GM23338 (cell line): ENCODE results near the gene REG1A. TPM values are rescaled to one million over a fixed set of nuclear protein-coding genes. Genes with fewer than 3 reads are reported as not detected.

Experiments used
- CREB1 ChIP-seq: fragments of 250-450 bp; sonication (Bioruptor Pico); IDR thresholded peaks from 2 replicates; pipeline ENCODE4 v1.5.0; 2020; ENCODE audit warnings: low read depth, mild to moderate bottlenecking, moderate library complexity
- polyA plus RNA-seq: library from polyadenylated mRNA; unstranded; fragments of >200 nt; fragmentation: Nextera tagmentation; extraction: Ambion mirVana; gene quantifications from 2 replicates; pipeline ENCODE4 v1.2.1, GENCODE V29; 2016
- total RNA-seq: library from RNA; depleted of rRNA; stranded (reverse); fragments of >200 nt; shearing (Covaris generic); gene quantifications from 2 replicates; pipeline ENCODE4 v1.2.3, GENCODE V29; 2014; rRNA removed
- TF ChIP-seq, protein P1 (sequence below): fragments of 250-450 bp; sonication (Bioruptor Pico); IDR thresholded peaks from 2 replicates; pipeline ENCODE4 v1.5.0; 2020; ENCODE audit warnings: mild to moderate bottlenecking, moderate library complexity

The REG1A gene
- total and polyA plus RNA-seq, 2 experiments from 2014 or later: not detected

DNA sequence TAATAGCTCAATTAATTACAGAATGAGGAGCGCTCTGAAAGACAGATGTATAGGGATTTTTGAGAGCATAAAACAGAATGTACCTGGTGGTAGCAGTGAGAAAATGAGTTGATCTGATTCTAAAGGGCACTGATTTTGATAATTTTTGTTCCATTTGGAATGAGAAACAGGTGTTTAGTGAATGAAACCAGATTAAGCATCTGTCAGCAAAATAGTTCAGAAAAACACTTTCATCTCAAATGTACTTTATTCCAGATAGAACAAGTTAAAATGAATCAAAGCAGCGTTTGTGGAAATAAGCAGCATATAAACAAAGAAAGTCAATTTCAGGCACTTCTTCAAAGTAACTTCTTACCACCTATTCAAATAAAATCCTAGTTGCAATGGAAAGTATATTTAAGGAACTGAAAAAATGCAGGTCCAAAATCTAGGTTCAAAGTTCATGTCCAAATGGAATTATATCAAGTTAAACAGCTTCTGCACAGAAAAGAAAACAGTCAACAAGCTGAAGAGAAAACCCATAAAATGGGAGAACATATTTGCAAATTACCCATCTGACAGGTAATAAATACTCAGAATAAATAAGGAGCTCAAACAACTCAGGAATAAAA, 51.2 kb downstream of the REG1A start (continued):
- TF ChIP-seq, protein P1, sequence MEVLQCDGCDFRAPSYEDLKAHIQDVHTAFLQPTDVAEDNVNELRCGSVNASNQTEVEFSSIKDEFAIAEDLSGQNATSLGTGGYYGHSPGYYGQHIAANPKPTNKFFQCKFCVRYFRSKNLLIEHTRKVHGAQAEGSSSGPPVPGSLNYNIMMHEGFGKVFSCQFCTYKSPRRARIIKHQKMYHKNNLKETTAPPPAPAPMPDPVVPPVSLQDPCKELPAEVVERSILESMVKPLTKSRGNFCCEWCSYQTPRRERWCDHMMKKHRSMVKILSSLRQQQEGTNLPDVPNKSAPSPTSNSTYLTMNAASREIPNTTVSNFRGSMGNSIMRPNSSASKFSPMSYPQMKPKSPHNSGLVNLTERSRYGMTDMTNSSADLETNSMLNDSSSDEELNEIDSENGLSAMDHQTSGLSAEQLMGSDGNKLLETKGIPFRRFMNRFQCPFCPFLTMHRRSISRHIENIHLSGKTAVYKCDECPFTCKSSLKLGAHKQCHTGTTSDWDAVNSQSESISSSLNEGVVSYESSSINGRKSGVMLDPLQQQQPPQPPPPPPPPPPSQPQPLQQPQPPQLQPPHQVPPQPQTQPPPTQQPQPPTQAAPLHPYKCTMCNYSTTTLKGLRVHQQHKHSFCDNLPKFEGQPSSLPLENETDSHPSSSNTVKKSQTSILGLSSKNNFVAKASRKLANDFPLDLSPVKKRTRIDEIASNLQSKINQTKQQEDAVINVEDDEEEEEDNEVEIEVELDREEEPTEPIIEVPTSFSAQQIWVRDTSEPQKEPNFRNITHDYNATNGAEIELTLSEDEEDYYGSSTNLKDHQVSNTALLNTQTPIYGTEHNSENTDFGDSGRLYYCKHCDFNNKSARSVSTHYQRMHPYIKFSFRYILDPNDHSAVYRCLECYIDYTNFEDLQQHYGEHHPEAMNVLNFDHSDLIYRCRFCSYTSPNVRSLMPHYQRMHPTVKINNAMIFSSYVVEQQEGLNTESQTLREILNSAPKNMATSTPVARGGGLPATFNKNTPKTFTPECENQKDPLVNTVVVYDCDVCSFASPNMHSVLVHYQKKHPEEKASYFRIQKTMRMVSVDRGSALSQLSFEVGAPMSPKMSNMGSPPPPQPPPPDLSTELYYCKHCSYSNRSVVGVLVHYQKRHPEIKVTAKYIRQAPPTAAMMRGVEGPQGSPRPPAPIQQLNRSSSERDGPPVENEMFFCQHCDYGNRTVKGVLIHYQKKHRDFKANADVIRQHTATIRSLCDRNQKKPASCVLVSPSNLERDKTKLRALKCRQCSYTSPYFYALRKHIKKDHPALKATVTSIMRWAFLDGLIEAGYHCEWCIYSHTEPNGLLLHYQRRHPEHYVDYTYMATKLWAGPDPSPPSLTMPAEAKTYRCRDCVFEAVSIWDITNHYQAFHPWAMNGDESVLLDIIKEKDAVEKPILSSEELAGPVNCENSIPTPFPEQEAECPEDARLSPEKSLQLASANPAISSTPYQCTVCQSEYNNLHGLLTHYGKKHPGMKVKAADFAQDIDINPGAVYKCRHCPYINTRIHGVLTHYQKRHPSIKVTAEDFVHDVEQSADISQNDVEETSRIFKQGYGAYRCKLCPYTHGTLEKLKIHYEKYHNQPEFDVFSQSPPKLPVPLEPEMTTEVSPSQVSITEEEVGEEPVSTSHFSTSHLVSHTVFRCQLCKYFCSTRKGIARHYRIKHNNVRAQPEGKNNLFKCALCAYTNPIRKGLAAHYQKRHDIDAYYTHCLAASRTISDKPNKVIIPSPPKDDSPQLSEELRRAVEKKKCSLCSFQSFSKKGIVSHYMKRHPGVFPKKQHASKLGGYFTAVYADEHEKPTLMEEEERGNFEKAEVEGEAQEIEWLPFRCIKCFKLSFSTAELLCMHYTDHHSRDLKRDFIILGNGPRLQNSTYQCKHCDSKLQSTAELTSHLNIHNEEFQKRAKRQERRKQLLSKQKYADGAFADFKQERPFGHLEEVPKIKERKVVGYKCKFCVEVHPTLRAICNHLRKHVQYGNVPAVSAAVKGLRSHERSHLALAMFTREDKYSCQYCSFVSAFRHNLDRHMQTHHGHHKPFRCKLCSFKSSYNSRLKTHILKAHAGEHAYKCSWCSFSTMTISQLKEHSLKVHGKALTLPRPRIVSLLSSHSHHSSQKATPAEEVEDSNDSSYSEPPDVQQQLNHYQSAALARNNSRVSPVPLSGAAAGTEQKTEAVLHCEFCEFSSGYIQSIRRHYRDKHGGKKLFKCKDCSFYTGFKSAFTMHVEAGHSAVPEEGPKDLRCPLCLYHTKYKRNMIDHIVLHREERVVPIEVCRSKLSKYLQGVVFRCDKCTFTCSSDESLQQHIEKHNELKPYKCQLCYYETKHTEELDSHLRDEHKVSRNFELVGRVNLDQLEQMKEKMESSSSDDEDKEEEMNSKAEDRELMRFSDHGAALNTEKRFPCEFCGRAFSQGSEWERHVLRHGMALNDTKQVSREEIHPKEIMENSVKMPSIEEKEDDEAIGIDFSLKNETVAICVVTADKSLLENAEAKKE (CRISPR knock-in tag): no peak
- no peak for TF ChIP-seq CREB1 (CRISPR knock-in tag)

Other genes starting within 250 kb of the REG1A start
- gene REG3G, start 94.8 kb upstream of the REG1A start, total RNA-seq: not detected in 2 replicates
- gene REG3G, start 94.8 kb upstream of the REG1A start, polyA plus RNA-seq: not detected in 2 replicates
- gene REG1B, start 32.5 kb upstream of the REG1A start, total RNA-seq: not detected in 2 replicates
- gene REG1B, start 32.5 kb upstream of the REG1A start, polyA plus RNA-seq: not detected in 2 replicates
- not detected in 2 replicates for gene REG3A, start 39.3 kb downstream of the REG1A start, total RNA-seq
- not detected in 2 replicates for gene REG3A, start 39.3 kb downstream of the REG1A start, polyA plus RNA-seq